Osteocyte (in vitro differentiated cells): ENCODE data around the gene NUP58. TPM values are rescaled to one million over a fixed set of nuclear protein-coding genes. Genes with fewer than 3 reads are reported as not detected.
"Not testable (repeated sequence)": the region's sequence is repeated elsewhere in the genome, so short reads cannot be mapped to it uniquely, and the experiment has no call there.

Experiments used
- DNase-seq: peaks from one replicate; pipeline ENCODE4 v3.0.0; 2021; ENCODE audit warnings: mixed read lengths; ENCODE audit not compliant: unreplicated experiment; ENCODE audit errors: extremely low spot score
- H3K27ac Mint-ChIP-seq: one replicate; pipeline ENCODE4 v1.8.0; 2021; ENCODE audit warnings: mild to moderate bottlenecking, mixed read lengths; ENCODE audit not compliant: unreplicated experiment
- H3K27me3 Mint-ChIP-seq: one replicate; pipeline ENCODE4 v1.8.0; 2021; ENCODE audit warnings: mixed read lengths; ENCODE audit not compliant: unreplicated experiment
- H3K36me3 Mint-ChIP-seq: one replicate; pipeline ENCODE4 v1.8.0; 2021; ENCODE audit warnings: mixed read lengths; ENCODE audit not compliant: unreplicated experiment
- H3K4me1 Mint-ChIP-seq: one replicate; pipeline ENCODE4 v1.8.0; 2021; ENCODE audit warnings: mixed read lengths; ENCODE audit not compliant: unreplicated experiment
- H3K4me3 Mint-ChIP-seq: one replicate; pipeline ENCODE4 v1.8.0; 2021; ENCODE audit warnings: mild to moderate bottlenecking, moderate library complexity, mixed read lengths; ENCODE audit not compliant: unreplicated experiment
- H3K9me3 Mint-ChIP-seq: one replicate; pipeline ENCODE4 v1.8.0; 2021; ENCODE audit warnings: mixed read lengths; ENCODE audit not compliant: unreplicated experiment
- CTCF ChIP-seq: fragments of 200-600 bp; sonication (generic); IDR thresholded peaks from 2 replicates; pipeline ENCODE4 v1.5.0; 2021; ENCODE audit warnings: antibody characterized with exemption, mild to moderate bottlenecking, moderate library complexity
- total RNA-seq: library from RNA; stranded (reverse); gene quantifications from 2 replicates; pipeline ENCODE4 v1.2.1, GENCODE V29; 2021

The NUP58 gene
- total RNA-seq, 1 donor from 2014 or later: 35.1 TPM

DNA sequence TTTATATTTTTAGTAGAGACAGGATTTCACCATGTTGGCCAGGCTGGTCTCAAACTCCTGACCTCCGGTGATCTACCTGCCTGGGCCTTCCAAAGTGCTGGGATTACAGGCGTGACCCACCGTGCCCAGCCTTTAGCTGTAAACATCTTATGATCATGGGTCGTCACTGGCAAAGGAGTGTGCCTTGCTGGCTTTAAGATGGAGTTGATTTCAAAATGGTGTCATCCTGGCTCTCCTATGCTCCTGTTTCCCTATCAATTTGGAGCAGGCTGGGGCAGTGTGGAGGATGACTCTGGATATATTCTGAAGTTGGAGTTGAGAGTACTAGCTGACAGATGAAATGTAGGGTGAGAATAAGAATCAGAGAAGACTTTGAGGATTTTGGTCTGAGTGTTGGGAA, 51.9 kb downstream of the NUP58 start:
- TF ChIP-seq CTCF: no peak
- Mint-ChIP-seq H3K9me3 (no peaks in the 10 kb centered on the region), H3K4me1 (no peaks in the 10 kb centered on the region), H3K36me3 (no peaks in the 10 kb centered on the region), H3K27me3 (peaks cover 58% of the 10 kb centered on the region), H3K27ac (no peak overlapping the region), H3K4me3 (no peak overlapping the region)
- no peak for DNase-seq

DNA sequence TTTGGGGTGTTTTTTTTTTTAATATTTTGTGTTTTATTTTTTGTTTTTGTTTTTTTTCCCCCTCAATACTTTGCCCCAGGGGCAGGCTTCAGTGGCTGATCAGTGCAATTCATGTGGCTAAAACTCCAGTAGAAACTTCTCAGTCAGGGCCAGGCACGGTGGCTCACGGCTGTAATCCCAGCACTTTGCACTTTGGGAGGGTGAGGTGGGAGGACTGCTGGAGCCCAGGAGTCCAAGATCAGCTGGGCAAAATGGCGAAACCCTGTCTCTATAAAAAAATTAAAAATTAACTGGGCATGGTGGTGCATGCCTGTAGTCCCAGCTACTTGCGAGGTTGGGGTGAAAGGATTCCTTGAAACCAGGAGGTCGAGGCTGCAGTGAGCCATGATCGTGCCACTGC, 53.0 kb downstream of the NUP58 start:
- no peak for DNase-seq
- no peaks in the 10 kb centered on the region for H3K9me3 Mint-ChIP-seq
- H3K27ac Mint-ChIP-seq: no peak overlapping the region
- no peak for TF ChIP-seq CTCF
- H3K4me1 Mint-ChIP-seq: no peaks in the 10 kb centered on the region
- H3K27me3 Mint-ChIP-seq: peaks cover 54% of the 10 kb centered on the region
- no peak overlapping the region for H3K4me3 Mint-ChIP-seq
- no peaks in the 10 kb centered on the region for H3K36me3 Mint-ChIP-seq

GRCh38 chr13:25360443-25360842, 59.0 kb downstream of the NUP58 start:
- not testable (repeated sequence) for H3K4me1 Mint-ChIP-seq, H3K4me3 Mint-ChIP-seq, H3K36me3 Mint-ChIP-seq, DNase-seq, H3K9me3 Mint-ChIP-seq, H3K27ac Mint-ChIP-seq
- peaks cover 32% of the 10 kb centered on the region for H3K27me3 Mint-ChIP-seq

DNA sequence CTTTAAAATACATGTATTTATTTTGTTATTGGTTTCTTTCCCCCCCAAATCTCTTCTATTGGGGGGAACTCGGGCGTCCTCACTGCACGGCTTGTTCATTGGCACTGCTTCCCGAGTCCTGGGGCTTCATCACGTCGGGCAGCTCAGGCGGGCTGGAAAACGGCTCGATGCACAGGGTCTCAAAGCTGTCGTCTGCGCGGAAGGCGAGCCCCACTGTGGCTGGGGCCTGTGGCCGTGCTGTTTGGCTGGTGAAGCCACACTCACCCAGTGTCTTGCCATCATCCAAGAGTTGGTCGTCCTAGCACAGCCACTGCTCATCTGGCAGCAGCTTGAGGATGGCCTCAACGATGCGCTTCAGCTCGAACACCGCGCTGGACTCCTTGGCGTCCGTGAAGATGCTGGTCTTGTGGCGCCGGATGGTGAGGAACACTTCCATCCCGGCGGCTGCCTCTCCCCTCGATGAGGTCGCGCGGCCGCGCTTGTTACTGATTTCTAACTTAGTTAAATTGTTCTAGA, 64.4 kb downstream of the NUP58 start:
- Mint-ChIP-seq H3K9me3 (no peaks in the 10 kb centered on the region), H3K4me1 (no peaks in the 10 kb centered on the region), H3K36me3 (no peaks in the 10 kb centered on the region), H3K27me3 (peaks cover 43% of the 10 kb centered on the region), H3K4me3 (no peak overlapping the region), H3K27ac (no peak overlapping the region)
- TF ChIP-seq CTCF: no peak
- no peak for DNase-seq

DNA sequence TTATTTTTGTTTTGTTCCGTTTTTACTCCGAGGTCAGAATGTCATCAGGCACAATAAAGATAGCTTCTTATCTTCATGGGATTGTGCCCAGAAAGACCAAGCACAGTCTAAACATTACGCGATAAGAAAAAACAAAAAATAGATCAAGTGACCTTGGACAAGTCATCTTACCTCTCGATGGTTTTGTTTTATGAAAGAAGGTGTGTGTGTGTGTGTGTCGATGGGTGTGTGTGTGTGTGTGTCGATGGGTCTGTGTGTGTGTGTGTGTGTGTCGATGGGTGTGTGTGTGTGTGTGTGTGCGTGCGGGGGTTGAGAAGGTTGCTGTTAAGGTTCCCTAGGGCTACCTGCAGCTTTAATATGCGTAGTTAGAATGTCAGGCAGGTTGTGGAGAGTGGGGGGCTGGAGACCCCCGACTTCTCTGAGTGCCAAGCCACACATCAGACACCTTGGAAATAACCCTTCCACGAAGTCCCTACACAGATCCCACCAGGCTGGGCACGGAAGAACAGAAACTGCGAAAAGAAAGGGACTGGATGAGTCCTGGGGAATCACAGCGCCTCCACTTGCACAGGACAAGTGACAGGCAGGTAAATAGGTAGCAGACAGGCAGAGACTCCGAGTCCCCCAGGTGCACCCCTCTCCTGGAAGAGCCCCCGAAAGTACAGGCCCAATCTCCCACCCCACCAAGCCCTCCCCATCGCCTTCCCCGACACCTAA, 69.9 kb downstream of the NUP58 start:
- no peak for DNase-seq
- no peak overlapping the region for H3K27ac Mint-ChIP-seq
- peaks cover 75% of the 10 kb centered on the region for H3K27me3 Mint-ChIP-seq
- H3K4me1 Mint-ChIP-seq: peaks cover 3% of the 10 kb centered on the region
- peak overlapping the region; percentile 73 for H3K4me3 Mint-ChIP-seq
- H3K9me3 Mint-ChIP-seq: no peaks in the 10 kb centered on the region
- H3K36me3 Mint-ChIP-seq: no peaks in the 10 kb centered on the region
- no peak for TF ChIP-seq CTCF
